HepG2 (cell line): Measurements from ENCODE around the gene SDR39U1. TPM values are rescaled to one million over a fixed set of nuclear protein-coding genes. Genes with fewer than 3 reads are reported as not detected.

ENCODE experiments used
- ATRX ChIP-seq: sonication (generic); formaldehyde crosslinking; IDR thresholded peaks from 2 replicates; pipeline ENCODE4 v1.4.0; 2020; ENCODE audit warnings: missing genetic modification reagents, borderline replicate concordance
- CHCHD3 ChIP-seq: sonication (generic); formaldehyde crosslinking; IDR thresholded peaks from 2 replicates; pipeline ENCODE4 v1.8.0; 2022; ENCODE audit warnings: mild to moderate bottlenecking, missing genetic modification reagents, moderate library complexity
- DNMT3B ChIP-seq: conservative IDR thresholded peaks from 2 replicates; pipeline ENCODE4 v1.6.1; 2016; ENCODE audit warnings: missing biosample characterization, control low read depth
- E2F1 ChIP-seq: sonication (generic); formaldehyde crosslinking; IDR thresholded peaks from 2 replicates; pipeline ENCODE4 v1.5.0; 2020; ENCODE audit warnings: missing genetic modification reagents
- FIP1L1 ChIP-seq: fragments of 200-400 bp; formaldehyde crosslinking; IDR thresholded peaks from 2 replicates; pipeline ENCODE4 v1.6.1; 2018; ENCODE audit warnings: low read depth, mild to moderate bottlenecking, low read length, moderate library complexity, borderline replicate concordance; ENCODE audit not compliant: insufficient read depth
- HMGA1 ChIP-seq: sonication (generic); formaldehyde crosslinking; conservative IDR thresholded peaks from 2 replicates; pipeline ENCODE4 v1.4.0; 2020; ENCODE audit warnings: missing genetic modification reagents
- IKZF4 ChIP-seq: sonication (generic); formaldehyde crosslinking; IDR thresholded peaks from 2 replicates; pipeline ENCODE4 v1.5.1; 2020; ENCODE audit warnings: borderline replicate concordance, mild to moderate bottlenecking, low read depth, missing genetic modification reagents; ENCODE audit errors: not compliant biosample characterization
- IRX3 ChIP-seq: sonication (generic); formaldehyde crosslinking; IDR thresholded peaks from 2 replicates; pipeline ENCODE4 v1.8.1; 2023; ENCODE audit warnings: mild to moderate bottlenecking, low read depth, missing genetic modification reagents, borderline replicate concordance
- MEIS2 ChIP-seq: sonication (generic); formaldehyde crosslinking; IDR thresholded peaks from 2 replicates; pipeline ENCODE4 v1.9.0; 2021; ENCODE audit warnings: mild to moderate bottlenecking, missing genetic modification reagents
- MTF2 ChIP-seq: sonication (generic); formaldehyde crosslinking; IDR thresholded peaks from 2 replicates; pipeline ENCODE4 v1.5.0; 2020; ENCODE audit warnings: missing genetic modification reagents, borderline replicate concordance
- NFYB ChIP-seq: sonication (generic); formaldehyde crosslinking; IDR thresholded peaks from 2 replicates; pipeline ENCODE4 v1.4.0; 2020; ENCODE audit warnings: missing genetic modification reagents
- U2AF2 ChIP-seq: fragments of 200-400 bp; formaldehyde crosslinking; IDR thresholded peaks from 2 replicates; pipeline ENCODE4 v1.6.1; 2017; ENCODE audit warnings: low read depth, mild to moderate bottlenecking, low read length
- ZNF816 ChIP-seq: sonication (generic); formaldehyde crosslinking; IDR thresholded peaks from 2 replicates; pipeline ENCODE4 v1.8.0; 2022; ENCODE audit warnings: missing genetic modification reagents, mild to moderate bottlenecking, borderline replicate concordance
- ZNF850 ChIP-seq: sonication (generic); formaldehyde crosslinking; conservative IDR thresholded peaks from 2 replicates; pipeline ENCODE4 v1.9.0; 2021; ENCODE audit warnings: mild to moderate bottlenecking, missing genetic modification reagents
- ZUFSP ChIP-seq: sonication (generic); formaldehyde crosslinking; IDR thresholded peaks from 2 replicates; pipeline ENCODE4 v1.9.0; 2021; ENCODE audit warnings: missing genetic modification reagents, mild to moderate bottlenecking, borderline replicate concordance
- polyA plus RNA-seq, 8 experiments: library from polyadenylated mRNA; depleted of rRNA in 3 of 8; stranded (reverse) in 7 of 8; unstranded in 1 of 8; fragments of >200 nt; fragmentation: Illumina TruSeq in 4 of 8; extraction: Trizol in 4 of 8; gene quantifications; 2 replicates each; pipeline versions ENCODE4 v1.2.1 to v1.2.3, GENCODE V29; 2011 to 2016; ENCODE audit warnings: low read depth in 4 of 8, missing spikeins in 1 of 8, mixed read lengths in 1 of 8; ENCODE audit not compliant: insufficient read depth in 1 of 8
- total RNA-seq, 5 experiments: library from RNA; depleted of rRNA; stranded (reverse); fragments of >200 nt; fragmentation: Illumina TruSeq; extraction: Trizol; gene quantifications; 2 replicates each; pipeline ENCODE4 v1.2.3, GENCODE V29; 2016; ENCODE audit warnings: low read depth in 1 of 5
- TF ChIP-seq, protein P1 (sequence below): sonication (generic); formaldehyde crosslinking; IDR thresholded peaks from 2 replicates; pipeline ENCODE4 v1.4.0; 2020; ENCODE audit warnings: missing genetic modification reagents, borderline replicate concordance
- TF ChIP-seq, protein P2 (sequence below): sonication (generic); formaldehyde crosslinking; IDR thresholded peaks from 2 replicates; pipeline ENCODE4 v1.4.0; 2020; ENCODE audit warnings: mild to moderate bottlenecking, low read depth, missing genetic modification reagents
- TF ChIP-seq, protein P3 (sequence below): sonication (generic); formaldehyde crosslinking; IDR thresholded peaks from 2 replicates; pipeline ENCODE4 v1.5.1; 2020; ENCODE audit warnings: mild to moderate bottlenecking, missing genetic modification reagents

SDR39U1 gene
- total and polyA plus RNA-seq, 2 of the 13 experiments (the other 11 are each of a cell fraction or from before 2014, with no cell fraction given): 34.4 to 129 TPM

DNA sequence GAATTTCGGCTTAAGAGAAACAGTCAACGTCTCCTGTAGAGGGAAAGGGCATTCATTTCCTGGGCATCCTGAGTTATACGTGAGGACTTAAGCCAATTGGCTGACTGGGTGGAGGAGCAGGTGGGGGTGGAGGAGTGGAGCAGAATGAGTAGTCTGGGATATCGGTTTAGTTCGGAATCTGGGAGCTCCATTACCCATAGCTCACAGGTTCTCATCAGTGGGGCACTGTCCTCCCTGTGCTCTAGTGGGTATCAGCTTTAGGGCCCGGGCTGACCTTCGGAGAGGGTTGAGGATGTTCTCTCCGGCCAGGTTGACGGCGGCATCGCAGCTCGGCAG is 704 bp downstream of the SDR39U1 start (continued):
- TF ChIP-seq, protein P1, sequence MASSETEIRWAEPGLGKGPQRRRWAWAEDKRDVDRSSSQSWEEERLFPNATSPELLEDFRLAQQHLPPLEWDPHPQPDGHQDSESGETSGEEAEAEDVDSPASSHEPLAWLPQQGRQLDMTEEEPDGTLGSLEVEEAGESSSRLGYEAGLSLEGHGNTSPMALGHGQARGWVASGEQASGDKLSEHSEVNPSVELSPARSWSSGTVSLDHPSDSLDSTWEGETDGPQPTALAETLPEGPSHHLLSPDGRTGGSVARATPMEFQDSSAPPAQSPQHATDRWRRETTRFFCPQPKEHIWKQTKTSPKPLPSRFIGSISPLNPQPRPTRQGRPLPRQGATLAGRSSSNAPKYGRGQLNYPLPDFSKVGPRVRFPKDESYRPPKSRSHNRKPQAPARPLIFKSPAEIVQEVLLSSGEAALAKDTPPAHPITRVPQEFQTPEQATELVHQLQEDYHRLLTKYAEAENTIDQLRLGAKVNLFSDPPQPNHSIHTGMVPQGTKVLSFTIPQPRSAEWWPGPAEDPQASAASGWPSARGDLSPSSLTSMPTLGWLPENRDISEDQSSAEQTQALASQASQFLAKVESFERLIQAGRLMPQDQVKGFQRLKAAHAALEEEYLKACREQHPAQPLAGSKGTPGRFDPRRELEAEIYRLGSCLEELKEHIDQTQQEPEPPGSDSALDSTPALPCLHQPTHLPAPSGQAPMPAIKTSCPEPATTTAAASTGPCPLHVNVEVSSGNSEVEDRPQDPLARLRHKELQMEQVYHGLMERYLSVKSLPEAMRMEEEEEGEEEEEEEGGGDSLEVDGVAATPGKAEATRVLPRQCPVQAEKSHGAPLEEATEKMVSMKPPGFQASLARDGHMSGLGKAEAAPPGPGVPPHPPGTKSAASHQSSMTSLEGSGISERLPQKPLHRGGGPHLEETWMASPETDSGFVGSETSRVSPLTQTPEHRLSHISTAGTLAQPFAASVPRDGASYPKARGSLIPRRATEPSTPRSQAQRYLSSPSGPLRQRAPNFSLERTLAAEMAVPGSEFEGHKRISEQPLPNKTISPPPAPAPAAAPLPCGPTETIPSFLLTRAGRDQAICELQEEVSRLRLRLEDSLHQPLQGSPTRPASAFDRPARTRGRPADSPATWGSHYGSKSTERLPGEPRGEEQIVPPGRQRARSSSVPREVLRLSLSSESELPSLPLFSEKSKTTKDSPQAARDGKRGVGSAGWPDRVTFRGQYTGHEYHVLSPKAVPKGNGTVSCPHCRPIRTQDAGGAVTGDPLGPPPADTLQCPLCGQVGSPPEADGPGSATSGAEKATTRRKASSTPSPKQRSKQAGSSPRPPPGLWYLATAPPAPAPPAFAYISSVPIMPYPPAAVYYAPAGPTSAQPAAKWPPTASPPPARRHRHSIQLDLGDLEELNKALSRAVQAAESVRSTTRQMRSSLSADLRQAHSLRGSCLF: no peak
- TF ChIP-seq E2F1 (CRISPR knock-in tag) (no peak), CHCHD3 (CRISPR knock-in tag) (0 out of 2 replicates have a peak, but pooled peaks have one; percentile 1), HMGA1 (0 out of 2 replicates have a peak, but pooled peaks have one; percentile 6), ZNF850 (0 out of 2 replicates have a peak, but pooled peaks have one; percentile 84), ZNF816 (CRISPR knock-in tag) (0 out of 2 replicates have a peak, but pooled peaks have one; percentile 95), IRX3 (CRISPR knock-in tag) (no peak), IKZF4 (peak; percentile 96), NFYB (no peak), MTF2 (CRISPR knock-in tag) (0 out of 2 replicates have a peak, but pooled peaks have one; percentile 49), FIP1L1 (no peak), ZUFSP (no peak), MEIS2 (no peak), U2AF2 (no peak), ATRX (CRISPR knock-in tag) (0 out of 2 replicates have a peak, but pooled peaks have one; percentile 24), DNMT3B (CRISPR knock-in tag) (no peak)
- TF ChIP-seq, protein P2, sequence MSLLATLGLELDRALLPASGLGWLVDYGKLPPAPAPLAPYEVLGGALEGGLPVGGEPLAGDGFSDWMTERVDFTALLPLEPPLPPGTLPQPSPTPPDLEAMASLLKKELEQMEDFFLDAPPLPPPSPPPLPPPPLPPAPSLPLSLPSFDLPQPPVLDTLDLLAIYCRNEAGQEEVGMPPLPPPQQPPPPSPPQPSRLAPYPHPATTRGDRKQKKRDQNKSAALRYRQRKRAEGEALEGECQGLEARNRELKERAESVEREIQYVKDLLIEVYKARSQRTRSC (CRISPR knock-in tag): 0 out of 2 replicates have a peak, but pooled peaks have one; percentile 93
- TF ChIP-seq, protein P3, sequence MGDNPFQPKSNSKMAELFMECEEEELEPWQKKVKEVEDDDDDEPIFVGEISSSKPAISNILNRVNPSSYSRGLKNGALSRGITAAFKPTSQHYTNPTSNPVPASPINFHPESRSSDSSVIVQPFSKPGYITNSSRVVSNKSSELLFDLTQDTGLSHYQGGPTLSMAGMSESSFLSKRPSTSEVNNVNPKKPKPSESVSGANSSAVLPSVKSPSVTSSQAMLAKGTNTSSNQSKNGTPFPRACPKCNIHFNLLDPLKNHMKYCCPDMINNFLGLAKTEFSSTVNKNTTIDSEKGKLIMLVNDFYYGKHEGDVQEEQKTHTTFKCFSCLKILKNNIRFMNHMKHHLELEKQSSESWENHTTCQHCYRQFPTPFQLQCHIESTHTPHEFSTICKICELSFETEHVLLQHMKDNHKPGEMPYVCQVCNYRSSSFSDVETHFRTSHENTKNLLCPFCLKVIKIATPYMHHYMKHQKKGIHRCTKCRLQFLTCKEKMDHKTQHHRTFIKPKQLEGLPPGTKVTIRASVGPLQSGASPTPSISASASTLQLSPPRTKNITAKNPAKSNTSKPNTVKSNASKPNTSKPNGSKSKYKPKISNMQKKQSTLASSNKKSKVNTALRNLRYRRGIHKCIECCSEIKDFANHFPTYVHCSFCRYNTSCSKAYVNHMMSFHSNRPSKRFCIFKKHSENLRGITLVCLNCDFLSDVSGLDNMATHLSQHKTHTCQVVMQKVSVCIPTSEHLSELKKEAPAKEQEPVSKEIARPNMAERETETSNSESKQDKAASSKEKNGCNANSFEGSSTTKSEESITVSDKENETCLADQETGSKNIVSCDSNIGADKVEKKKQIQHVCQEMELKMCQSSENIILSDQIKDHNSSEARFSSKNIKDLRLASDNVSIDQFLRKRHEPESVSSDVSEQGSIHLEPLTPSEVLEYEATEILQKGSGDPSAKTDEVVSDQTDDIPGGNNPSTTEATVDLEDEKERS (CRISPR knock-in tag): no peak
